K562 (cell line): Measurements from ENCODE around the gene TUBB1. TPM values are rescaled to one million over a fixed set of nuclear protein-coding genes. Genes with fewer than 3 reads are reported as not detected.

ENCODE experiments used
- ATAC-seq: fragments of 200-7000 bp; cut with Tn5 transposase; 3 replicates; pipeline ENCODE4 v1.9.1; 2020; ENCODE audit warnings: moderate library complexity
- BruUV-seq: library from RNA; stranded (reverse); fragments of 400-500 nt; replicated peaks from 2 replicates; lab custom pipeline; 2021; lab: Mats Ljungman, UMichigan
- CTCF ChIA-PET: fragments of 300-600 bp; formaldehyde crosslinking; extraction: SDS; loops from one replicate; lab custom pipeline; 2021; ENCODE audit warnings: low intra/inter-chr PET ratio; lab: Yijun Ruan, JAX
- POLR2A ChIA-PET: fragments of 300-600, 350-650 bp; sonication (Branson Sonifier 250); formaldehyde crosslinking; extraction: SDS; loops from one replicate; lab custom pipeline; 2021; ENCODE audit warnings: antibody characterized with exemption, inconsistent platforms; lab: Yijun Ruan, JAX
- DNase-seq, 4 experiments: peaks; one replicate each; pipeline versions ENCODE4 v3.0.0 to v3.0.0-alpha.2; 2011 to 2018; ENCODE audit warnings: low spot score in 3 of 4, mixed read lengths in 3 of 4; ENCODE audit errors: extremely low read depth in 1 of 4
- FAIRE-seq: peaks from 2 replicates; lab custom pipeline; 2011; peaks lifted over from hg19 to GRCh38; lab: Jason Lieb, UNC
- H2AFZ ChIP-seq: 2 replicates; pipeline ENCODE4 v1.6.0; 2011; ENCODE audit warnings: low read depth, low read length, control low read depth, inconsistent platforms
- H3K27ac ChIP-seq: fragments of 200-600 bp; 3 replicates; pipeline ENCODE4 v1.8.0; 2011; ENCODE audit warnings: low read depth, mild to moderate bottlenecking, control low read depth, inconsistent platforms, low read length, moderate library complexity, mixed read lengths; ENCODE audit errors: extremely low read depth
- H3K27me3 ChIP-seq, 2 experiments: fragments of 300-600 bp in 1 of 2; 2 replicates in 1 of 2; 3 replicates in 1 of 2; pipeline versions ENCODE4 v1.6.0 to v1.8.0; 2011; ENCODE audit warnings: inconsistent platforms in 2 of 2, low read length in 2 of 2, mild to moderate bottlenecking in 1 of 2, mixed read lengths in 1 of 2, moderate library complexity in 1 of 2; ENCODE audit not compliant: control insufficient read depth in 2 of 2, insufficient read depth in 2 of 2
- H3K36me3 ChIP-seq: fragments of 300-600 bp; 3 replicates; pipeline ENCODE4 v1.8.0; 2011; ENCODE audit warnings: mild to moderate bottlenecking, low read length, inconsistent platforms; ENCODE audit not compliant: control insufficient read depth, insufficient read depth
- H3K4me1 ChIP-seq, 2 experiments: fragments of 200-600 bp in 1 of 2; replicated peaks in 1 of 2; 2 replicates in 1 of 2; 3 replicates in 1 of 2; pipeline versions ENCODE4 v1.5.1 to v1.8.0; 2011; ENCODE audit warnings: inconsistent platforms in 2 of 2, low read length in 2 of 2, mild to moderate bottlenecking in 1 of 2, mixed read lengths in 1 of 2, moderate library complexity in 1 of 2; ENCODE audit not compliant: control insufficient read depth in 2 of 2, insufficient read depth in 2 of 2
- H3K4me2 ChIP-seq: 2 replicates; pipeline ENCODE4 v1.6.1; 2011; ENCODE audit warnings: low read length, control low read depth, inconsistent platforms, mixed read lengths; ENCODE audit not compliant: insufficient read depth
- H3K4me3 ChIP-seq: fragments of 200-600 bp; sonication (generic), shearing (Covaris generic); 2 replicates; pipeline ENCODE4 v1.5.1; 2016; ENCODE audit warnings: control low read depth, inconsistent platforms
- H3K79me2 ChIP-seq: fragments of 200-600 bp; 3 replicates; pipeline ENCODE4 v1.8.0; 2011; ENCODE audit warnings: low read length, inconsistent platforms; ENCODE audit not compliant: control insufficient read depth, insufficient read depth
- H3K9ac ChIP-seq, 2 experiments: 2 replicates each; pipeline versions ENCODE4 v1.6.0 to v1.6.1; 2011; ENCODE audit warnings: low read depth in 2 of 2, low read length in 2 of 2, control low read depth in 1 of 2, inconsistent platforms in 1 of 2, mild to moderate bottlenecking in 1 of 2, mixed read lengths in 1 of 2; ENCODE audit not compliant: insufficient read depth in 1 of 2
- H3K9me1 ChIP-seq: one replicate; pipeline ENCODE4 v1.6.0; 2011; ENCODE audit warnings: inconsistent platforms, mild to moderate bottlenecking, low read length, moderate library complexity; ENCODE audit not compliant: control insufficient read depth, insufficient read depth
- H3K9me3 ChIP-seq: replicated peaks from 2 replicates; pipeline ENCODE4 v1.5.1; 2011; ENCODE audit warnings: low read depth, low read length, inconsistent platforms; ENCODE audit not compliant: control insufficient read depth, insufficient read depth
- H4K20me1 ChIP-seq: replicated peaks from 2 replicates; pipeline ENCODE4 v1.6.1; 2011; ENCODE audit warnings: low read length, inconsistent platforms, mixed read lengths; ENCODE audit not compliant: control insufficient read depth, insufficient read depth
- GTF2F1 ChIP-seq: IDR thresholded peaks from 2 replicates; pipeline ENCODE4 v1.6.1; 2011; ENCODE audit warnings: low read depth, low read length, improper control_type of control experiment
- KAT2B ChIP-seq: IDR thresholded peaks from one replicate; pipeline ENCODE4 v1.6.1; 2012; ENCODE audit warnings: low read depth, mild to moderate bottlenecking, control low read depth, inconsistent platforms, low read length, moderate library complexity
- KDM2B ChIP-seq: fragments of 250-450 bp; sonication (Bioruptor Pico); IDR thresholded peaks from 2 replicates; pipeline ENCODE4 v1.8.0; 2021; ENCODE audit warnings: mild to moderate bottlenecking, moderate library complexity
- POLR2H ChIP-seq: IDR thresholded peaks from 2 replicates; pipeline ENCODE4 v1.6.1; 2016; ENCODE audit warnings: missing genetic modification characterization, low read depth, mild to moderate bottlenecking, control low read depth, missing compliant biosample characterization, moderate library complexity
- TOE1 ChIP-seq, 2 experiments: fragments of 450-650 bp in 1 of 2; sonication (generic) in 1 of 2; formaldehyde crosslinking in 1 of 2; IDR thresholded peaks; 2 replicates each; pipeline versions ENCODE4 v1.7.1 to v1.8.0; 2016 to 2022; ENCODE audit warnings: borderline replicate concordance in 2 of 2, mild to moderate bottlenecking in 2 of 2, antibody characterized with exemption in 1 of 2, inconsistent platforms in 1 of 2, low read depth in 1 of 2, missing genetic modification reagents in 1 of 2, moderate library complexity in 1 of 2
- WGBS: fragments of 100-300 bp; shearing (Covaris generic); methylation state at CpG from one replicate; pipeline ENCODE4 v1.1.6; 2016; ENCODE audit warnings: low coverage, mixed read lengths; ENCODE audit not compliant: insufficient coverage; ENCODE audit errors: missing lambda C conversion rate; 5-methylcytosine and 5-hydroxymethylcytosine counted together
- in situ Hi-C: fragments of 300-500 bp; cut with MboI; formaldehyde crosslinking; loops from 4 replicates; pipeline ENCODE4 v1.15.0; 2018; ENCODE audit warnings: inconsistent platforms, mixed read lengths
- intact Hi-C: fragments of 100-400 bp; cut with micrococcal nuclease; formaldehyde crosslinking; loops from 2 replicates; pipeline ENCODE4 v1.14.2; 2022
- polyA plus RNA-seq, 8 experiments: library from polyadenylated mRNA; depleted of rRNA in 4 of 8; stranded (reverse) in 5 of 8; unstranded in 3 of 8; fragments of >200 nt; fragmentation: Nextera tagmentation in 2 of 8; fragmentation: Illumina TruSeq in 1 of 8; extraction: Ambion mirVana in 2 of 8; extraction: Trizol in 1 of 8; gene quantifications; 2 replicates each; pipeline versions ENCODE4 v1.2.1 to v1.2.3, GENCODE V29; 2011 to 2014; ENCODE audit warnings: inconsistent platforms in 1 of 8, missing spikeins in 1 of 8
- total RNA-seq, 7 experiments: library from RNA; depleted of rRNA in 6 of 7; stranded (reverse); fragments of >200 nt in 6 of 7; fragmentation: Illumina TruSeq in 2 of 7; extraction: Trizol in 2 of 7; gene quantifications; 2 replicates each; pipeline versions ENCODE4 v1.2.1 to v1.2.3, GENCODE V29; 2011 to 2021; ENCODE audit warnings: low replicate concordance in 1 of 7
- TF ChIP-seq, protein P1 (sequence below): fragments of 250-450 bp; sonication (Bioruptor Pico); IDR thresholded peaks from 2 replicates; pipeline ENCODE4 v1.5.0; 2020; ENCODE audit warnings: mild to moderate bottlenecking
- TF ChIP-seq, protein P2 (sequence below): IDR thresholded peaks from 2 replicates; pipeline ENCODE4 v1.6.1; 2016; ENCODE audit warnings: missing genetic modification characterization, missing compliant biosample characterization
- TF ChIP-seq, protein P3 (sequence below): fragments of 450-650 bp; IDR thresholded peaks from 2 replicates; pipeline ENCODE4 v1.6.1; 2014; ENCODE audit warnings: low read depth, mild to moderate bottlenecking, moderate library complexity, borderline replicate concordance

Gene TUBB1
- total and polyA plus RNA-seq, 9 of the 15 experiments (the other 6 are each of a cell fraction or from before 2014, with no cell fraction given): 1.5 to 3.9 (median 2.4) TPM

DNA sequence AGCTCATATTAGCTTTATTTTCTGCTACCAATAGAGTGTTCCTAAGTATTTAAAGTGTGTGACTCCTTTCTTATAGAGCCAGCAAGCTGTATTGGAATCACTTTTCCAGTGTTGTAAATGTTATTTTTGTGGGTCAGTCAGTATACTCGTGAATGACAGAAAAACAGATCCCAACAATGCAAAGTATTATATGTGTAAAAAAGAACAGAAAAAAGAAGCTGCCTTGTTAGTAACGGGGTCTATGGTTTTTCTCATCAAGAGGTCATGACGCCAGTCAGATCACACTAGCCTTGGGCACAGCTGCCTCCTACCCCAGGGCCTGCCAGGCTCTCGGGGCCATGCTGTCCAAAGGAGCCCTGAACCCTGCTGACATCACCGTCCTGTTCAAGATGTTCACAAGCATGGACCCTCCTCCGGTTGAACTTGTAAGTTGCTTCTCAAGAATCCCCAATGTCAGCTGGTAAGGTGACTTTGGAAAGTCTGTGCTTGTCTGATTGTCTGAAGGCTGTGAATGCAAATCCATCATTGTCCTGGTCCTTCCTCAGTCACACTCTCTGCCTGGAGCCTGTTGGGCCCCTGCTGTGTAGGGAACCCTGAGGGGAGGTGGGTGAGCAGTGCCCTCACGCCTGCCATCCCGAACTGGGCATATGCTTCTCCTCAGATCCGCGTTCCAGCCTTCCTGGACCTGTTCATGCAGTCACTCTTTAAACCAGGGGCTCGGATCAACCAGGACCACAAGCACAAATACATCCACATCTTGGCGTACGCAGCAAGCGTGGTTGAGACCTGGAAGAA lies 28.4 kb upstream of the TUBB1 start:
- no peak for ATAC-seq
- no peak overlapping the region for H2AFZ ChIP-seq
- 99% methylated on average over 13 of the region's 14 CpGs for WGBS
- H3K9ac ChIP-seq: no peak overlapping the region
- intact Hi-C loops (no loop called here), in situ Hi-C loops (no loop called here)
- H4K20me1 ChIP-seq: 0 out of 2 replicates have a peak, but pooled peaks cover 4% of the 10 kb centered on the region
- no peak overlapping the region for H3K4me3 ChIP-seq
- ChIA-PET CTCF (no interaction called here), POLR2A (interaction anchor here (0.6 to 4.0 kb wide), 7 partner anchors 7 to 41 kb away, joined by 3 to 29 read pairs (median 3); partner anchors contain the start of genes ATP5F1E and NELFCD)
- no peak overlapping the region for H3K4me2 ChIP-seq
- no peaks in the 10 kb centered on the region for H3K9me1 ChIP-seq
- BruUV-seq: no TSS peak
- no peak overlapping the region for H3K27ac ChIP-seq
- no peak for DNase-seq
- no peak for TF ChIP-seq POLR2H (tag)
- H3K36me3 ChIP-seq: peaks cover 98% of the 10 kb centered on the region
- peaks cover 0 to 4% of the 10 kb centered on the region in 2 experiments; a peak in 1 of 5 replicates for H3K4me1 ChIP-seq
- no peaks in the 10 kb centered on the region for H3K9me3 ChIP-seq
- H3K79me2 ChIP-seq: peaks cover 18% of the 10 kb centered on the region
- FAIRE-seq: no peak
- H3K27me3 ChIP-seq: no peaks in the 10 kb centered on the region

DNA sequence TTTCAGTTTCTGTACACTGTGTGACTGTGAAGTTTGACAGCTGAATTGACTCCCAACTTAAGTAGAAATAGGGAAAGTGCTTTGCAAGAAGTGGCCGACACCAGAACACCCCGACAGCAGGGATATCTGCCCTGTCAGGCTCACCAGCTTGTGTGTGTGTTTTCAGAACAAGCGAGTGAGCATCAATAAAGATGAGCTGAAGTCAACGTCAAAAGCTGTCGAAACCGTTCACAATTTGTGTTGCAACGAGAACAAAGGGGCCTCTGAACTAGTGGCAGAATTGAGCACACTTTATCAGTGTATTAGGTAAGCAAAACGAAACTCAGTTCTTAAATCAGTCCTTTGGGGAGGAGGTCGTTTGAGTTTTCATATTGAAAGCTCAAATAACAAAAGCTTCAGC lies 27.5 kb upstream of the TUBB1 start:
- no peak overlapping the region for H3K4me2 ChIP-seq
- H2AFZ ChIP-seq: no peak overlapping the region
- in situ Hi-C loops: no loop called here
- H3K79me2 ChIP-seq: peaks cover 10% of the 10 kb centered on the region; the same call in 1 of the 3 replicates
- intact Hi-C loops: no loop called here
- 86% methylated on average over 9 of the region's 9 CpGs for WGBS
- ChIA-PET POLR2A (interaction anchor here (0.6 to 4.0 kb wide), 4 partner anchors 9 to 74 kb away, joined by 3 to 29 read pairs (median 3); partner anchors contain the start of gene NELFCD), CTCF (no interaction called here)
- no peak overlapping the region for H3K27ac ChIP-seq
- H3K9me3 ChIP-seq: no peaks in the 10 kb centered on the region
- no peak overlapping the region for H3K9ac ChIP-seq
- no peaks in the 10 kb centered on the region for H3K27me3 ChIP-seq
- no TSS peak for BruUV-seq
- DNase-seq (no peak), FAIRE-seq (no peak), ATAC-seq (no peak)
- H4K20me1 ChIP-seq: 0 out of 2 replicates have a peak, but pooled peaks cover 4% of the 10 kb centered on the region
- no peak overlapping the region for H3K4me3 ChIP-seq
- H3K9me1 ChIP-seq: no peaks in the 10 kb centered on the region
- peaks cover 0 to 7% of the 10 kb centered on the region in 2 experiments; a peak in 1 of 5 replicates for H3K4me1 ChIP-seq
- H3K36me3 ChIP-seq: peaks cover 98% of the 10 kb centered on the region
- TF ChIP-seq, protein P1, sequence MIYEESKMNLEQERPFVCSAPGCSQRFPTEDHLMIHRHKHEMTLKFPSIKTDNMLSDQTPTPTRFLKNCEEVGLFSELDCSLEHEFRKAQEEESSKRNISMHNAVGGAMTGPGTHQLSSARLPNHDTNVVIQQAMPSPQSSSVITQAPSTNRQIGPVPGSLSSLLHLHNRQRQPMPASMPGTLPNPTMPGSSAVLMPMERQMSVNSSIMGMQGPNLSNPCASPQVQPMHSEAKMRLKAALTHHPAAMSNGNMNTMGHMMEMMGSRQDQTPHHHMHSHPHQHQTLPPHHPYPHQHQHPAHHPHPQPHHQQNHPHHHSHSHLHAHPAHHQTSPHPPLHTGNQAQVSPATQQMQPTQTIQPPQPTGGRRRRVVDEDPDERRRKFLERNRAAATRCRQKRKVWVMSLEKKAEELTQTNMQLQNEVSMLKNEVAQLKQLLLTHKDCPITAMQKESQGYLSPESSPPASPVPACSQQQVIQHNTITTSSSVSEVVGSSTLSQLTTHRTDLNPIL: no peak
- TF ChIP-seq GTF2F1: no peak
- TF ChIP-seq, protein P2, sequence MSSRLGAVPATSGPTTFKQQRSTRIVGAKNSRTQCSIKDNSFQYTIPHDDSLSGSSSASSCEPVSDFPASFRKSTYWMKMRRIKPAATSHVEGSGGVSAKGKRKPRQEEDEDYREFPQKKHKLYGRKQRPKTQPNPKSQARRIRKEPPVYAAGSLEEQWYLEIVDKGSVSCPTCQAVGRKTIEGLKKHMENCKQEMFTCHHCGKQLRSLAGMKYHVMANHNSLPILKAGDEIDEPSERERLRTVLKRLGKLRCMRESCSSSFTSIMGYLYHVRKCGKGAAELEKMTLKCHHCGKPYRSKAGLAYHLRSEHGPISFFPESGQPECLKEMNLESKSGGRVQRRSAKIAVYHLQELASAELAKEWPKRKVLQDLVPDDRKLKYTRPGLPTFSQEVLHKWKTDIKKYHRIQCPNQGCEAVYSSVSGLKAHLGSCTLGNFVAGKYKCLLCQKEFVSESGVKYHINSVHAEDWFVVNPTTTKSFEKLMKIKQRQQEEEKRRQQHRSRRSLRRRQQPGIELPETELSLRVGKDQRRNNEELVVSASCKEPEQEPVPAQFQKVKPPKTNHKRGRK: no peak
- TF ChIP-seq KDM2B (CRISPR knock-in tag): no peak
- no peak for TF ChIP-seq TOE1 (IDR thresholded peaks at IDR 0.05; ENCODE audit: borderline replicate concordance)
- no peak for TF ChIP-seq TOE1 (CRISPR knock-in tag; IDR thresholded peaks at IDR 0.05; ENCODE audit: borderline replicate concordance, low read depth)
- TF ChIP-seq KAT2B: no peak
- TF ChIP-seq, protein P3, sequence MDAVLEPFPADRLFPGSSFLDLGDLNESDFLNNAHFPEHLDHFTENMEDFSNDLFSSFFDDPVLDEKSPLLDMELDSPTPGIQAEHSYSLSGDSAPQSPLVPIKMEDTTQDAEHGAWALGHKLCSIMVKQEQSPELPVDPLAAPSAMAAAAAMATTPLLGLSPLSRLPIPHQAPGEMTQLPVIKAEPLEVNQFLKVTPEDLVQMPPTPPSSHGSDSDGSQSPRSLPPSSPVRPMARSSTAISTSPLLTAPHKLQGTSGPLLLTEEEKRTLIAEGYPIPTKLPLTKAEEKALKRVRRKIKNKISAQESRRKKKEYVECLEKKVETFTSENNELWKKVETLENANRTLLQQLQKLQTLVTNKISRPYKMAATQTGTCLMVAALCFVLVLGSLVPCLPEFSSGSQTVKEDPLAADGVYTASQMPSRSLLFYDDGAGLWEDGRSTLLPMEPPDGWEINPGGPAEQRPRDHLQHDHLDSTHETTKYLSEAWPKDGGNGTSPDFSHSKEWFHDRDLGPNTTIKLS: no peak
